ENCODE results near the gene MCTS1.
"Not testable (repeated sequence)": the region's sequence is repeated elsewhere in the genome, so short reads cannot be mapped to it uniquely, and the experiment has no call there.

The MCTS1 gene

GRCh38 chrX:120603707-120604360 lies at the start of gene MCTS1:
Gene MCTS1 (plus strand): TSS chrX:120604101. CDS start chrX:120604237, 136 bp downstream.
- DNase-seq (ENCODE audit: low read depth): peak; percentile 93

DNA sequence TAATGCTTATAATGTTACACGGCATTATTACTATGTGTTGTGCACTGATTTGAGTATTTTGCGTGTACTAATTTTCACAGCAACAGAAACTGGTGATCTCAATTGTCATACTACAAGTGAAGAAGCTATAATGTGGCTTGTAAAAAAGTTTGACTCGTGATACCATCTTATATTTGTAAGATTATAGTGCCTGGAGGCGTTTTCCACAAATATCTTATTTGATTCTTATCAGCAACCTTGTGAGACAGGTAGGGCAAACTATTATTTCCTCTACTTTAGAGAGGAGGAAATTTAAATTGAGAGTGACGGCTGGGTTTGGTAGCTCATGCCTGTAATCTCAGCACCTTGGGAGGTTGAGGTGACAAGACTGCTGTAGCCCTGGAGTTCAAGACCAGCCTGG lies 47.6 kb upstream of the MCTS1 start:
- no peak for DNase-seq (ENCODE audit: low read depth)

GRCh38 chrX:120559804-120560203 lies 44.1 kb upstream of the MCTS1 start:
- DNase-seq (ENCODE audit: low read depth): no peak

DNA sequence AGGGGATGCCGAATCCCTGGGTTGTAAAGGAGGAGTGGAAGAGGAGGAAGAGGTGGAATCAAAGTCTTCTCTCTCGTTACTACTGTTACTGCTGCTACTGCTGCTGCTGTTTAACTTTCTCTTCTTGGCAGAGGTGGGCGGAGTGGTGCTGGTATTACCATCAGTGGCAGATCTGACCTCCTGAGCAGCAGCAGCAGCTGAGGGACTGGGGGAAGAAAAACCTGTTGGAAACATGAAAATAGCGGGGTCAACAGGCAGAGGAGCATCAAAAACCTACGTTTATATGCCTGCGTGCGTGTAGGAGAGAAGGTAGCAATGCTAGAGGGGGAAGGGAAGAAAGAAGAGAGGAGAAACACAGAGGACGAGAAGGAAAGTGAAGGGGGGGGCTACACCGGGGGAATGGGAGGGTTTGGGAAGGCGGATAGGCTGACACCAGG lies 43.5 kb upstream of the MCTS1 start:
- no peak for DNase-seq (ENCODE audit: low read depth)

GRCh38 chrX:120560842-120561633 lies 42.9 kb upstream of the MCTS1 start, which contains the start of gene CUL4B:
Gene CUL4B (minus strand): TSS chrX:120560962. CDS start chrX:120560638, 324 bp downstream.
- peak; percentile 90 for DNase-seq (ENCODE audit: low read depth)

GRCh38 chrX:120561634-120562568 lies 42.0 kb upstream of the MCTS1 start:
- no peak for DNase-seq (ENCODE audit: low read depth)

- no peak for DNase-seq (ENCODE audit: low read depth)
Observed at GRCh38 chrX:120562569-120562926, 41.4 kb upstream of the MCTS1 start.

GRCh38 chrX:120564925-120565324 lies 39.0 kb upstream of the MCTS1 start:
- no peak for DNase-seq (ENCODE audit: low read depth)

DNA sequence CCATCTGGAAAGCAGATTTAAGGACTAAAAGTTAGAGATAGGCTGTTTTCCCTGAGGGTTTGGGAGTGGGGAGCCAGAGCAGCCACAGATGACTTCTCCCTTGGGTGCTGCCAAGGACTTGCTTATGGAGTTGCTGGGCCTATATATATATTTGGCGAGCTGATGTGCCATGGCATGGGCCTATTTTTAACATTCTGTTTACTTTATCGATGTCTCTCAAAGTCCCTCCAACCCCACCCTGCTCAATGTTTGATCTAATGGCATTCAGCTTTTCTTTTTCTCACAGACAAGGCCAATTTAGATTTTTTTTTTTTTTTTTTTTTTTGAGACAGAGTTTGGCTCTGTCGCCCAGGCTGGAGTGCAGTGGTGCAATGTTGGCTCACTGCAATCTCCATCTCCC lies 37.1 kb upstream of the MCTS1 start:
- DNase-seq (ENCODE audit: low read depth): no peak

DNA sequence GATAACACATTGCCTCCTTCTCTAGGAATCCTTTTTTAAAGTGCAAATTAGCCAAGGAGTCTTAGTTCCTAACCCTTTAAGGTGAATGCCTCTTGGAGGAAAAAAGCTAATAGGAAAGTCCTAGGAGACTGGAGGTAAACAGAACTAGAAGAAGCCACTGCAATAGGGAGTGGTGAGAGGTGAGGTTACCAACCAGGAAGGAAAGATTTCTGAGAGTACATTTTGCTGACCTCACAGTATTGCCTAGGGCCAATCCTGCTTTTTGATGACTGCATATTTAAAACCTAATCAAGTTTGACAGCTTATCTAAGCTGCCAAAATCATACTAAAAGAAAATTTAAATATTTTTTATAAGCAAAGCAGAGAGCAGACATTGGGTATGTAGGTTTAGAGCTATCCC lies 35.9 kb upstream of the MCTS1 start:
- DNase-seq (ENCODE audit: low read depth): no peak

DNA sequence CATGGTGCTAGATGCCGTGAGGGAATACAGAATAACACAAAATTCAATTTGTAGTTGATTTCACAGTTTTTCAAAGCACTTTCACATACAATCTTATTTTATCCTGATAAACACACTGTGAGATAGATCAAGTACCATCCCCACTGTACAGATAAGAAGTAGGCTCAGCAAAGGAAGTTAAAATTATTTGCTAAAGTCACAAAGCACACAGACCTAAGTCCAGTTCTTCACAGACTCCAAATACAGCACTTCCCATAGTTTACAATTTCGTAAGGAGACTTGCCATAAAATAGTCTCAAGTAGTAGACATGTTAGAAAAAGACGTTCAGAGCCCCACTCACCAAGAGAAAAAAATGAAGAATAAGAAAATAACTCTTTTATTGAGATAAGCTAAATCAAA lies 35.3 kb upstream of the MCTS1 start:
- DNase-seq (ENCODE audit: low read depth): no peak

GRCh38 chrX:120570011-120570600 lies 33.8 kb upstream of the MCTS1 start:
- DNase-seq (ENCODE audit: low read depth): no peak

DNA sequence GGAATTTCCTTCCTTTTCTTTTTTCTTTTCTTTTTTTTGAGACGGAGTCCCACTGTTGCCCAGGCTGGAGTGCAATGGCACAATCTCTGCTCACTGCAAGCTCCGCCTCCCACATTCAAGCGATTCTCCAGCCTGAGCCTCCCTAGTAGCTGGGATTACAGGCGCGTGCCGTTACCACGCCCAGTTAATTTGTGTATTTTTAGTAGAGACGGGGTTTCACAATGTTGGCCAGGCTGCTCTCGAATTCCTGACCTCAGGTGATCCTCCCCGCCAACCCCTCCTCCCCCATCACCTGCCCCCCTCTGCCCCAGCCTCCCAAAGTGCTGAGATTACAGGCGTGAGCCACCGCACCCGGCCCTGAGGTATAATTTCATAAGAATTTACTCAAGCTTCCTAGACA lies 30.1 kb upstream of the MCTS1 start:
- not testable (repeated sequence) for DNase-seq (ENCODE audit: low read depth)

DNA sequence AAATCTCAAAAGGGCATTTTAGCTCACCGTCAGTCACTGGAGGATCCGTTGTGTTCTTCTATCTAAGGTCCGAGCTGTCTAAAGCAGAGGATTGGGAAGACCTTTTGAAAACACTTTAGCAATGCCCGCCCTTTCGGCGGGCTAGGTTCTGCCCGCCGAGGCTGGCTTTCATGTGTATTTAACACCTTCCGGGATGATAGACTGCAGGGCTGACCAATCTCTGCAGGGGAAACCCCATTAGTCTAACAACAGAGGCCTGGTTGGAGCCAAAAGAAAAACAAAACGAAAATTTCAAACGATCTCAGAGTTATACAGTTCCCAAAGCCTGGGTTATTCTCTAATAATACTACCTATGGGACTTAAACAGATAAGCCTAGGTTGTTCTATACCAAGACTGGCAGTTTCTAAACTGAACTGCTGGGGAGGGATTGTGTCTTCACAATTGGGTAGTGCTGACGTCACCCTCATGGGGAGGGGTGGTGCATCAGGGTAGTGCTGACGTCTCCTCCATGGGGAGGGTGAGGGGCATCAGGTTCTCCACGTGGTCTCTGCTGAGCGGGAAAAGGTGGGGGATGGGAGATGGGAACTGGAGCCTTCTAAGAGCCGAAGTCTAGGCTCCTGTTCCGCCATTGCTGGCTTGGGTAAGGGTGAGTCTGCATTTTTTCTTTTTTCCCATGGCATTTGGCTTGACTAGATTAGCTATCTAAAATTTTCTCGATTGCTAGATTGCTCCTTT lies 28.4 kb upstream of the MCTS1 start:
- DNase-seq (ENCODE audit: low read depth): no peak

DNA sequence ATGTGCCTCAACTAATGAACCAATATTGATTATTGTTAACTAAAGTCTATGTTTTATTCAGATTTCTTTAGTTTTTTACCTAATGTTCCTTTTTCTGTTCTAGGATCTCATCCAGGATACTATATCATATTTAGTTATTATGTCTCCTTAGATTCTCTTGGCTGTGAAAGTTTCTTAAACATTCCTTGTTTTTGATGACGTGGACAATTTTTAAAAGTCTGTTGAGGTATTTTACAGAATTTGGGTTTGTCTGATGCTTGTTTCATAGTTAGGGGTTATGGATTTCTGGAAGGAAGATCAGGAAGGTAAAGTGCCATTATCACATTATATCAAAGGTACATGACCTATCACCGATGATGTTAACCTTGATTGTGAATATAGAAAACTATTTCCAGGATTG lies 18.2 kb upstream of the MCTS1 start:
- DNase-seq (ENCODE audit: low read depth): no peak

DNA sequence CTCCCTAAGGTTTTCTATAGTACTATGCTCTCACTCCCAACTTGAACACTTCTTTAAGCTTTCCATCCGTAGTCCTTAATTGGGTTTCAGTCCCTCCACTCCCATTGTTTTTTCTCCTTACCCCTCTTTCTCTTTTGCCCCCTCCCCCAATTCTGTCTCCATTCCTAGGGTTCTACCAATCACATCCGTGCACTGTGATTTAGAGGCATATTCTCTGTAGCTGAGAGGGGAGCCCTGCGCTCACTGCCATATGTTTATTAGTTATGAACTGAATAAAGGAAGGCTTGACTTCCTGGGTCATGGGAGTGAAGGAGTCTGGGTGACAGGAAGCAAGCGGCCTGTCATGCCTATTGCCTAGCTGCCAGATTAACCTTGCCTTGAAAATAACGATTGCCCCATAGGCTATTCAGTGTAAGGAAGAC lies 471 bp downstream of the MCTS1 start:
- DNase-seq (ENCODE audit: low read depth): peak; percentile 12

DNA sequence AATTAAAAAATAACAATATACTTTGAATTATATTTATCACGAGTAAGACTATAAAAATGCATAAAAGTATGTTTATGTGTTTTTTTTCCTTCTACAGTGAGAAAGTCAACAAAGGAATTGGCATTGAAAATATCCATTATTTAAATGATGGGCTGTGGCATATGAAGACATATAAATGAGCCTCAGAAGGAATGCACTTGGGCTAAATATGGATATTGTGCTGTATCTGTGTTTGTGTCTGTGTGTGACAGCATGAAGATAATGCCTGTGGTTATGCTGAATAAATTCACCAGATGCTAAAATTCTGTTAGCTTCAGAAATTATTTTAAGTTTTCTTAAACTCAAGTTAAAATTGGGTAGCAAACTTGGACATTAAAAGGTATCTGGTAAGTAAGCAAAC lies 8.2 kb downstream of the MCTS1 start:
- no peak for DNase-seq (ENCODE audit: low read depth)

GRCh38 chrX:120614816-120615215 lies 10.9 kb downstream of the MCTS1 start:
- DNase-seq (ENCODE audit: low read depth): no peak

DNA sequence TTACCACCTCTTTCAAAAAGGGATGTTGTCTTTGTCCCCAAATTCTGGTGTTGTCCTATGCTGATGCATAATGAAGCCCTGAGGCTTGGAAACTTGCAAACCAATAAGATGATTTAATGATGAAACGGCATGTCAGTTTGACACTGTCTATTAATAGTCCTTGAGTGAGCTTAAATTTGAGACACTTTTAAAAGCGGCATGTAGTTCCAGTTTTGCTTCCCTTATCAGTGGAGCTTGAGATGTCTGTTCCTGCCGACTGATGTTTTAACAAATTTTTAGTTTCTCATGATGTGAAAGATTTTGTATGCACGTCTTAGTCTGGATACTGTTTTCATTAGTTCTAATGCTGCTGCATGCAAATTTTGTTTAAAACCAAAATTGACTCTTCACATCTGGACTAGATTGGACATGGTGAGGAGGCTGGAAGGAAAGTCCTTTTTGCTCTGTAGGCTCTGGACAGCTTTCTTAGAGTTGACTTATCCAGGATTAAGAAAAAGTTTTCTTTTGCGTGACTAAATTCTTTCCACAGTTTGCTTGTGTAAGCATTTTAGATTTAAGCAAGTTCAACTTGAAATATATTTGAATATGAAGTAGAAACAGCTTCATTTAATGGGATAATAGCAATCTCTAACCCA lies 14.2 kb downstream of the MCTS1 start:
- no peak for DNase-seq (ENCODE audit: low read depth)

- no peak for DNase-seq (ENCODE audit: low read depth)
Observed at GRCh38 chrX:120625371-120625770, 21.5 kb downstream of the MCTS1 start.
